Astrocyte (in vitro differentiated cells and primary cell): ENCODE measurements around the gene PLD1. TPM values are rescaled to one million over a fixed set of nuclear protein-coding genes. Genes with fewer than 3 reads are reported as not detected.

Experiments
- DNase-seq: peaks from one replicate; pipeline ENCODE4 v3.0.0-alpha.2; 2010; ENCODE audit warnings: low read depth
- FAIRE-seq: peaks from 2 replicates; lab custom pipeline; 2011; peaks lifted over from hg19 to GRCh38; lab: Jason Lieb, UNC
- H2AFZ ChIP-seq: 2 replicates; pipeline ENCODE4 v1.6.0; 2012; ENCODE audit warnings: low read depth, low read length, inconsistent platforms
- H3K27ac ChIP-seq: 2 replicates; pipeline ENCODE4 v1.5.1; 2011; ENCODE audit warnings: low read depth, low read length, inconsistent platforms
- H3K27me3 ChIP-seq: 2 replicates; pipeline ENCODE4 v1.6.0; 2011; ENCODE audit warnings: low read length, inconsistent platforms; ENCODE audit not compliant: insufficient read depth
- H3K36me3 ChIP-seq: 2 replicates; pipeline ENCODE4 v1.5.1; 2011; ENCODE audit warnings: low read length, inconsistent platforms; ENCODE audit not compliant: insufficient read depth
- H3K4me1 ChIP-seq: 2 replicates; pipeline ENCODE4 v1.5.1; 2011; ENCODE audit warnings: low read length, inconsistent platforms; ENCODE audit not compliant: insufficient read depth
- H3K4me2 ChIP-seq: 2 replicates; pipeline ENCODE4 v1.6.0; 2012; ENCODE audit warnings: low read length, inconsistent platforms
- H3K4me3 ChIP-seq: 2 replicates; pipeline ENCODE4 v1.5.1; 2011; ENCODE audit warnings: low read depth, mild to moderate bottlenecking, low read length, inconsistent platforms; ENCODE audit not compliant: insufficient read depth
- H3K79me2 ChIP-seq: 2 replicates; pipeline ENCODE4 v1.6.0; 2012; ENCODE audit warnings: mild to moderate bottlenecking, low read length, inconsistent platforms; ENCODE audit not compliant: insufficient read depth
- H3K9ac ChIP-seq: 2 replicates; pipeline ENCODE4 v1.6.0; 2012; ENCODE audit warnings: mild to moderate bottlenecking, low read length, inconsistent platforms
- H3K9me3 ChIP-seq: 2 replicates; pipeline ENCODE4 v1.5.1; 2012; ENCODE audit warnings: low read depth, mild to moderate bottlenecking, low read length, inconsistent platforms; ENCODE audit not compliant: insufficient read depth
- H4K20me1 ChIP-seq: 2 replicates; pipeline ENCODE4 v1.6.0; 2012; ENCODE audit warnings: low read length, inconsistent platforms; ENCODE audit not compliant: insufficient read depth
- H3K27ac Mint-ChIP-seq: one replicate; pipeline ENCODE4 v1.8.0; 2021; ENCODE audit warnings: mild to moderate bottlenecking, mixed read lengths; ENCODE audit not compliant: unreplicated experiment
- H3K27me3 Mint-ChIP-seq: one replicate; pipeline ENCODE4 v1.8.0; 2021; ENCODE audit warnings: low read depth, mixed read lengths; ENCODE audit not compliant: unreplicated experiment
- H3K36me3 Mint-ChIP-seq: one replicate; pipeline ENCODE4 v1.8.0; 2021; ENCODE audit warnings: low read depth, mixed read lengths; ENCODE audit not compliant: unreplicated experiment
- H3K4me1 Mint-ChIP-seq: one replicate; pipeline ENCODE4 v1.8.0; 2021; ENCODE audit warnings: low read depth, mixed read lengths; ENCODE audit not compliant: unreplicated experiment
- H3K4me3 Mint-ChIP-seq: one replicate; pipeline ENCODE4 v1.8.0; 2021; ENCODE audit warnings: mild to moderate bottlenecking, moderate library complexity, mixed read lengths; ENCODE audit not compliant: unreplicated experiment
- H3K9me3 Mint-ChIP-seq: one replicate; pipeline ENCODE4 v1.8.0; 2021; ENCODE audit warnings: mild to moderate bottlenecking, mixed read lengths; ENCODE audit not compliant: unreplicated experiment
- CTCF ChIP-seq: IDR thresholded peaks from 2 replicates; pipeline ENCODE4 v1.5.1; 2011; ENCODE audit warnings: low read depth, mild to moderate bottlenecking, inconsistent platforms, low read length, moderate library complexity; ENCODE audit not compliant: insufficient read depth
- EZH2 ChIP-seq: IDR thresholded peaks from 2 replicates; pipeline ENCODE4 v1.6.1; 2012; ENCODE audit warnings: mild to moderate bottlenecking, low read length, inconsistent platforms; ENCODE audit not compliant: insufficient read depth
- total RNA-seq: library from RNA; stranded (reverse); gene quantifications from 2 replicates; pipeline ENCODE4 v1.2.1, GENCODE V29; 2021

Gene PLD1
- total RNA-seq, 1 donor from 2014 or later = 21.5 TPM

- Histone ChIP-seq H3K9me3 (no peaks in the 10 kb centered on the region), H3K27me3 (no peaks in the 10 kb centered on the region), H3K79me2 (no peaks in the 10 kb centered on the region), H3K36me3 (no peaks in the 10 kb centered on the region), H3K9ac (no peak overlapping the region), H2AFZ (no peak overlapping the region), H4K20me1 (no peaks in the 10 kb centered on the region), H3K27ac (no peak overlapping the region), H3K4me2 (no peak overlapping the region), H3K4me1 (peaks cover 4% of the 10 kb centered on the region), H3K4me3 (no peak overlapping the region)
- Mint-ChIP-seq H3K9me3 (no peaks in the 10 kb centered on the region), H3K4me1 (peaks cover 14% of the 10 kb centered on the region), H3K36me3 (no peaks in the 10 kb centered on the region), H3K27me3 (no peaks in the 10 kb centered on the region), H3K4me3 (no peak overlapping the region), H3K27ac (no peak overlapping the region)
- DNase-seq = no peak
- no peak for TF ChIP-seq EZH2
- TF ChIP-seq CTCF = no peak
- no peak for FAIRE-seq
Measured at GRCh38 chr3:171768281-171768900, 41.9 kb downstream of the PLD1 start.

GRCh38 chr3:171765511-171765887, 44.8 kb downstream of the PLD1 start:
- FAIRE-seq = no peak
- Histone ChIP-seq H3K9me3 (no peaks in the 10 kb centered on the region), H3K27ac (no peak overlapping the region), H4K20me1 (no peaks in the 10 kb centered on the region), H3K9ac (no peak overlapping the region), H3K4me2 (no peak overlapping the region), H3K36me3 (no peaks in the 10 kb centered on the region), H3K4me1 (no peaks in the 10 kb centered on the region), H3K79me2 (no peaks in the 10 kb centered on the region), H3K4me3 (no peak overlapping the region), H2AFZ (no peak overlapping the region), H3K27me3 (no peaks in the 10 kb centered on the region)
- peaks cover 6% of the 10 kb centered on the region for H3K27me3 Mint-ChIP-seq
- no peak for TF ChIP-seq EZH2
- no peak for TF ChIP-seq CTCF
- H3K4me1 Mint-ChIP-seq = no peaks in the 10 kb centered on the region
- H3K9me3 Mint-ChIP-seq = no peaks in the 10 kb centered on the region
- no peak overlapping the region for H3K27ac Mint-ChIP-seq
- no peak overlapping the region for H3K4me3 Mint-ChIP-seq
- no peak for DNase-seq
- H3K36me3 Mint-ChIP-seq = peaks cover 6% of the 10 kb centered on the region

- FAIRE-seq = no peak
- Histone ChIP-seq H3K36me3 (no peaks in the 10 kb centered on the region), H3K27ac (no peak overlapping the region), H2AFZ (no peak overlapping the region), H3K4me2 (no peak overlapping the region), H3K79me2 (no peaks in the 10 kb centered on the region), H4K20me1 (no peaks in the 10 kb centered on the region), H3K27me3 (no peaks in the 10 kb centered on the region), H3K4me1 (no peaks in the 10 kb centered on the region), H3K4me3 (no peak overlapping the region), H3K9ac (no peak overlapping the region), H3K9me3 (no peaks in the 10 kb centered on the region)
- no peak overlapping the region for H3K27ac Mint-ChIP-seq
- H3K36me3 Mint-ChIP-seq = peaks cover 6% of the 10 kb centered on the region
- no peaks in the 10 kb centered on the region for H3K4me1 Mint-ChIP-seq
- no peaks in the 10 kb centered on the region for H3K9me3 Mint-ChIP-seq
- no peak for DNase-seq
- H3K27me3 Mint-ChIP-seq = peaks cover 6% of the 10 kb centered on the region
- TF ChIP-seq EZH2 (no peak), CTCF (no peak)
- H3K4me3 Mint-ChIP-seq = no peak overlapping the region
Measured at GRCh38 chr3:171763392-171763791, 46.9 kb downstream of the PLD1 start.
